Sciatic nerve (tissue), 1 donor: Measurements from ENCODE around the gene KLHL25. TPM values are rescaled to one million over a fixed set of nuclear protein-coding genes. Genes with fewer than 3 reads are reported as not detected.

Experiments used
- microRNA-seq: library from miRNA; unstranded; fragments of <30 nt; microRNA quantifications from one replicate; pipeline ENCODE4 v1.2.0, GENCODE V29; 2020
- total RNA-seq: library from RNA; stranded (reverse); fragmentation: NEBNext Ultra II Directional; extraction: Animal tissue kit (Norgen Biotek cat#: 25700); gene quantifications from one replicate; pipeline ENCODE4 v1.2.1, GENCODE V29; 2021
- donor health status: DM: no; HTN: no; CAD: no.

Gene KLHL25
- total RNA-seq, 1 donor from 2014 or later = 6.2 TPM

Small RNAs within 50 kb of the gene (microRNA-seq; reads per million reads assigned to microRNA genes)
- gene MIR1276 = not detected
- gene MIR548AP = not detected
